ENCODE measurements around the gene CSN3.
"Not testable (repeated sequence)": the region's sequence is repeated elsewhere in the genome, so short reads cannot be mapped to it uniquely, and the experiment has no call there.

CSN3 gene, protein sequence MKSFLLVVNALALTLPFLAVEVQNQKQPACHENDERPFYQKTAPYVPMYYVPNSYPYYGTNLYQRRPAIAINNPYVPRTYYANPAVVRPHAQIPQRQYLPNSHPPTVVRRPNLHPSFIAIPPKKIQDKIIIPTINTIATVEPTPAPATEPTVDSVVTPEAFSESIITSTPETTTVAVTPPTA

DNA sequence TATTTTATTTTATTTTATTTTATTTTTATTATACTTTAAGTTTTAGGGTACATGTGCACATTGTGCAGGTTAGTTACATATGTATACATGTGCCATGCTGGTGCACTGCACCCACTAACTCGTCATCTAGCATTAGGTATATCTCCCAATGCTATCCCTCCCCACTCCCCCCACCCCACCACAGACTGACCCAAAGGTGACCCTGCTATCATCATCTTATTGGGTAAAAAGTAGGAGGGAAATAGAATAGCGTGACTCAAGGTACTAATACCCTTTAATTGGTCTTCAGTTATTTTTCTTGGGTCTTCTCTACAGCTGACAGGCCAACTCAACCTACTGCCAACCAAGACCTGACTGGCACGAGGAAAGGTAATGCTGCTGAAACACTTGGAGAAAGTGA lies at the start of gene CSN3:
Gene CSN3, plus strand, starts transcription at position 301 of the 400 bp plus-strand sequence. CDS start 2,223 bp downstream, outside the sequence.
- DNase-seq (ENCODE audit: low read depth in 2 of 2, low spot score in 1 of 2): not testable (repeated sequence)

DNA sequence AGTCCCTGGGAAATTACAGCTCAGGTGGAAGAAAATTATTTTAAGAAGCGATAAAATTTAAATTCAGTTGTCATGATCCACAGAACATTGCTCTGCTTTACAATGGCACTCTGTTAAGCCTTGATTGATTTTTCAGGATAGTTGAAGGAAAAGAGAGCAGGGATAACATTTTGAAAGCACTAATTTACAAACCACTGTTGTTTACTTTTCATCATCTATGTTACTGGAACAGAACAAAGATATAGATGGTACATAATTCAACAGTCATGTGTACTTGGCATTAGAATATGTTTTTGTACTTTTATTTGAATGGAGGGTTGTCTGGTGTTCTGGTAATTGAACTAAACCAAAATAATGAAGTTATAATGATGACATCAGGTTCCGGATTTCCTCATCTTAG lies 49.5 kb upstream of the CSN3 start:
- DNase-seq (ENCODE audit: low read depth in 2 of 2, low spot score in 1 of 2): no peak

DNA sequence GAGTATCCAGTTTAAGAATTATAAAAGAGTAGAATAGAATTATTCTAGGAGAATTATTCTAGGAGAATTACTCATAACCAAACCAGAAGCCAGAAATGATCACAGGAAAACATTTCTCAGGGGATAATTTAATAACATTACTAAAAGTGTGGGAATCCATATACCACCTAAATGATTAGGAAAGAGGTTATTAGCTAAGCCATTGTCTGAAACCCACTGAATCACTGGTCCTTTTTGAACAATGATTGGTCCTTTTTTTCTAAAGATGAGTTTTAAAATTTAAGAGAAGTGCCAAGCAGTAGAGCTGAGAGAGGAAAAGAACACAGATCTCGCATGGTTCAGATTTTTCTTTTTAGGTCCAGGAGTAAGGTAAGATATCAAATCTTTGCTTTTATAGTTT lies 47.0 kb upstream of the CSN3 start, which contains the start of gene ODAM:
Gene ODAM, plus strand, starts transcription at position 301 of the 400 bp plus-strand sequence. CDS start 819 bp downstream, outside the sequence.
- no peak for DNase-seq (ENCODE audit: low read depth in 2 of 2, low spot score in 1 of 2)

DNA sequence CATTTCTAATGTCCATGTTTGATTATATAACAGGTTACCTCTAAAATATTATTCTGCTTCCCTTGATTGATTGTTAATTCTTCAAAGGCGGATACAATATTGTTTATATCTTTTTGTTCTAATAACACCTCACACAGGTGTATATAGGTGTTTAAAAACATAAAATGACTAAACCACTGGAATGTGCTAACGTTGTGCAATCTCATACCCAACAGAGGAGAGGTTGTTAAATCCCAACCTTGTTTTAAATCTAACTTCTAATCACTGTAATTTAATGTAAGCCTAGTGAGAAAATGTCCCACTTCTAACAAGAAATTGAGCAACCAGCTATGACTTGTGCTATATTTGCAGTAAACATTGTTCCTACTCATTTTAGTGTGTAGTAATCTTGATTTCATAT lies 45.5 kb upstream of the CSN3 start:
- DNase-seq (ENCODE audit: low read depth in 2 of 2, low spot score in 1 of 2): no peak

DNA sequence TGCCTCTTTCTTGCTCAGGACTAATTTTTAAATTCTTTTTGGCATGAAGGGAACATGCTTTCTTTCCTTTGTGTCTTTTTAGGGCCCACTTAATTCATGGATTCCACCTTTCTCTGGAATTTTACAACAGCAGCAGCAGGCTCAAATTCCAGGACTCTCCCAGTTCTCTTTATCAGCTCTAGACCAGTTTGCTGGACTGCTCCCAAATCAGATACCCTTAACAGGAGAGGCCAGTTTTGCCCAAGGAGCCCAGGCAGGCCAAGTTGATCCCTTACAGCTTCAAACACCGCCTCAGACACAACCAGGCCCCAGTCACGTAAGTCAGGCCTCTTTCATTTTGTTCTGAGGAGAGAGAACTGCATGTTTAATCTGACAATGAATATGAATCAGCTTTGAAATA lies 44.6 kb upstream of the CSN3 start:
- no peak for DNase-seq (ENCODE audit: low read depth in 2 of 2, low spot score in 1 of 2)

DNA sequence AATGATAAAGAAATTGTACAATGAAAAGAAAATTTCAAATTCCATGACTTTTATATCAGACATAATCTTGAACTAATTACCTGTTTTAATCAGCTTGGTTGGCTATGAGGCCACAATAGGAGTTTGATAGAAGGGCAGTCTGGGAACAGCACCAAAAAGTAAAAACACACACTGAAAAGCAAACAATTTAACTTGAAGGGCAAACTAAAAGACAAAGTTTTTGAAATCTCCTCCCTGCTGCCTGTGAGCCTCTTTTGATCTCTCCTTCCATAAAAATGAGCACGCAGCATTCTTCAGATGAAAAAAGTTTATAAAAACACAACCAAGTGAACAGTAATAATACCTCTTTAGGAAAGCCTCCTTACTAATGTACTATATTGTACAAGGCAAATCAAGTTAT lies 38.8 kb upstream of the CSN3 start:
- DNase-seq (ENCODE audit: low read depth in 2 of 2, low spot score in 1 of 2): no peak

DNA sequence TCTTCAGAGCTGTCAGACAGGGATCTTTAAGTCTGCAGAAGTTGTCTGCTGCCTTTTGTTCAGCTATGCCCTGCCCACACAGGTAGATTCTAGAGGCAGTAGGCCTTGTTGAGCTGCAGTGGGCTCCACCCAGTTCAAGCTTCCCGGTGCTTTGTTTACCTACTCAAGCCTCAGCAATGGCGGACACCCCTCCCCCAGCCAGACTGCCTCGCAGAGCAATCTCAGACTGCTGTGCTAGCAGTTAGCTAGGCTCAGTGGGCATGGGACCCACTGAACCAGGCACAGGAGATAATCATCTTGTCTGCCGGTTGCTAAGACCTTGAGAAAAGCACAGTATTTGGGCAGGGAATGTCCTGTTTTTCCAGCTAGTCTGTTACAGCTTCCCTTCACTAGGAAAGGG lies 29.6 kb upstream of the CSN3 start:
- not testable (repeated sequence) for DNase-seq (ENCODE audit: low read depth in 2 of 2, low spot score in 1 of 2)

DNA sequence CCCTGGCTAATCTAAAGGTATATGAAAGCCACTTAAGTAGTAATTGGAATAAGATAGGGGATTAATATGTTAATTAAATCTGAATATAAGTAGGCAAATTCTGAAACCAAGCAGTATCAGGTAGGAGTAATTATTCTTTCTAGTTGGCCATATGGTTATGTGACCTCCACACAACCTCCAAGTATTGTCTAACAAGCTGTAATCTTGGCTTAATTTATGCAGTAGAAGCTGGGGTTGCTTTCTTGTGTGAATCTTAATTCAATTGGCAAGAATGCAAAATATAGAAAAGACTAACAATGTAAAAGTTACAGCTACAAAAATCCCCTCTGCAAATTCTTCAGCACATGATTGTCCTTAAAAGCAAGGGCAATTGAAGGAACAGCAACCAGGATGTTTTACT lies 26.3 kb upstream of the CSN3 start:
- not testable (repeated sequence) for DNase-seq (ENCODE audit: low read depth in 2 of 2, low spot score in 1 of 2)

DNA sequence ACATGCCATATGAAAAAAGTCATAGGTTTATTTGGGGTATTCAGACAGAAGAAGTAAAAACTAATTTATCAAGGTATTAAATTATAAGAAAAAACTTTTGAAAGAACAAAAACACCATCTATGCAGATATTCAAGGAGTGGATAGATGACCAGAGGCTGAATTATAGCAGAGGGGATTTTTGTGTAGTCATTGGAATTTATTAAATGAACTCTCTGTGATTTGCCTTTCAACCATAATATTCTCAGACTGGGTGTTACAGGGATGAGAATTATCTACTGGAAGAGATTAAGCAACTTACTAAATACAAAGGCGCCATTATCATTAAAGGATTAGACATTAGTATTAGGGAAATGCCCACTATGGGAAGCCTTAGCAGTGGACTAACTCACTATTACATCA lies 25.8 kb upstream of the CSN3 start:
- DNase-seq (ENCODE audit: low read depth in 2 of 2, low spot score in 1 of 2): not testable (repeated sequence)

DNA sequence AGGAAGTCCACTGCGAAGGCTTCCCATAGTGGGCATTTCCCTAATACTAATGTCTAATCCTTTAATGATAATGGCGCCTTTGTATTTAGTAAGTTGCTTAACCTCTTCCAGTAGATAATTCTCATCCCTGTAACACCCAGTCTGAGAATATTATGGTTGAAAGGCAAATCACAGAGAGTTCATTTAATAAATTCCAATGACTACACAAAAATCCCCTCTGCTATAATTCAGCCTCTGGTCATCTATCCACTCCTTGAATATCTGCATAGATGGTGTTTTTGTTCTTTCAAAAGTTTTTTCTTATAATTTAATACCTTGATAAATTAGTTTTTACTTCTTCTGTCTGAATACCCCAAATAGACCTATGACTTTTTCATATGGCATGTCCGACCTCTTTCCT lies 21.0 kb upstream of the CSN3 start:
- DNase-seq (ENCODE audit: low read depth in 2 of 2, low spot score in 1 of 2): not testable (repeated sequence)

DNA sequence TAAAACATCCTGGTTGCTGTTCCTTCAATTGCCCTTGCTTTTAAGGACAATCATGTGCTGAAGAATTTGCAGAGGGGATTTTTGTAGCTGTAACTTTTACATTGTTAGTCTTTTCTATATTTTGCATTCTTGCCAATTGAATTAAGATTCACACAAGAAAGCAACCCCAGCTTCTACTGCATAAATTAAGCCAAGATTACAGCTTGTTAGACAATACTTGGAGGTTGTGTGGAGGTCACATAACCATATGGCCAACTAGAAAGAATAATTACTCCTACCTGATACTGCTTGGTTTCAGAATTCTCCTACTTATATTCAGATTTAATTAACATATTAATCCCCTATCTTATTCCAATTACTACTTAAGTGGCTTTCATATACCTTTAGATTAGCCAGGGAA lies 20.6 kb upstream of the CSN3 start:
- DNase-seq (ENCODE audit: low read depth in 2 of 2, low spot score in 1 of 2): not testable (repeated sequence)

DNA sequence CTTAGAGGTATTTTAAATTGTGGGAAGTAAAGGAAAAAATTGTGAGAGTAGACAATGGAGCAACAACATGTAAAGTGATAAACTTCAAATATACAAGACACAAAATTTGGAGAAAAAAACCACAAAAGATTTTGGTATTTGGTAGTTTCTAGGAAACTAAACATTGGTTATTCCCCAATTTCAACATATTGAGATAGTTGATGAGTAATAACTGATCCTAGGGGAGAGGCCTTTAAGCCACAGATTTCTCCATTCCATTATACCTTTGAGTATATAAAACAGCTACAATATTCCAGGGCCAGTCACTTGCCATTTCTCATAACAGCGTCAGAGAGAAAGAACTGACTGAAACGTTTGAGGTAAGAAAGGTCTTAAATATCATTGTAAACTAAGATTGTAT lies 16.6 kb upstream of the CSN3 start, which contains the start of gene FDCSP:
Gene FDCSP, plus strand, starts transcription at position 301 of the 400 bp plus-strand sequence. CDS start 5,071 bp downstream, outside the sequence.
- no peak for DNase-seq (ENCODE audit: low read depth in 2 of 2, low spot score in 1 of 2)

DNA sequence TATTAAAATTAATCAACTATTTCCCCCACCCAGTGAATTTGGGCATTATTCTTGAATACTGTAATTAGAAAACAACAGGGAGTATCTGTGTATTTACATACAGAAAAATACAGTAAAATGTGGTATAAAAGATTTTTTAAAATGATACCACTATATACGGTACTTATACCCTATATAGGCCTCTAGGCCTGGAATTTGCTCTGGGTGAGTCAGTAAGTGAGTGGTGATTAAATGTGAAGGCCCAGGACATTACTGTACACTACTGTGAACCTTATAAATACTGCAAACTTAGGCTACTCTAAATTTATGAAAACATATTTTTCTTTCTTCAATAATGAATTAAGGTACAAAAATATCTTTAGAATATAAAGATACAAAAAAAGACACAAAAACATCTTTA lies 6.3 kb upstream of the CSN3 start:
- DNase-seq (ENCODE audit: low read depth in 2 of 2, low spot score in 1 of 2): no peak

DNA sequence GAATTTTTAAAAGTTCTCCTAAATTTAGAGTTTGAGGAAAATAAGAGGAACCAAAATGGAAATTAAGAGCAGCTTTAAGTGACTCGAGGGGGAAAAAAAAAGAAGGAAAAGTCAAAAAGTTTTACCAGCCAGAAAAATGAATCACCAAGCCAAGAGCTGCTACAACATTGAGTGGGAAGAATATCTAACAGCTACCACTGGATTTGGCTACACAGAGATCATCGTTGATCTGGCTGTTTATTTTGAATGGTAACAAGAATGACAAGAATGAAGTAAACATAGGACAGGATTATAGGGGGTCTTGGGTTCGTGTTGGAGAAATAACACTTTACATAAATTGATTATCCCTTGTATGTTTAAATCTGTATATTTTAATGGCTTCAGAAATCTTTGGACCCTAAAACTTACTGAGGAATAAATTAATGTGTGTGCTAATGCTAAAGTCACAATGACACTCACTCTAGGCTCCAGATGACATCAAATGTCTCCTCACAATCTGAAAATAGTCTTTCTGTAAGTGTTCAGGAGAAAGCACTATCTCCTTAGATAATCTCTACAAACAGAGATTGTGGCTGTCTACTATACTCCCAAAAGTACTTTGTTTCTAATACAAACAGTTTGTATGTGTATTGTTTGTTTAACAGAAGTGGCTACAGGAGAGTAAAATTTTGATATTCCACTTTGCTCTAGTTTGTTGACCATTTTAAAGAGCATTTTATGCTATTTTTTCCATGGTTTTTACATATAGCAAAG lies 3.1 kb upstream of the CSN3 start:
- no peak for DNase-seq (ENCODE audit: low read depth in 2 of 2, low spot score in 1 of 2)

DNA sequence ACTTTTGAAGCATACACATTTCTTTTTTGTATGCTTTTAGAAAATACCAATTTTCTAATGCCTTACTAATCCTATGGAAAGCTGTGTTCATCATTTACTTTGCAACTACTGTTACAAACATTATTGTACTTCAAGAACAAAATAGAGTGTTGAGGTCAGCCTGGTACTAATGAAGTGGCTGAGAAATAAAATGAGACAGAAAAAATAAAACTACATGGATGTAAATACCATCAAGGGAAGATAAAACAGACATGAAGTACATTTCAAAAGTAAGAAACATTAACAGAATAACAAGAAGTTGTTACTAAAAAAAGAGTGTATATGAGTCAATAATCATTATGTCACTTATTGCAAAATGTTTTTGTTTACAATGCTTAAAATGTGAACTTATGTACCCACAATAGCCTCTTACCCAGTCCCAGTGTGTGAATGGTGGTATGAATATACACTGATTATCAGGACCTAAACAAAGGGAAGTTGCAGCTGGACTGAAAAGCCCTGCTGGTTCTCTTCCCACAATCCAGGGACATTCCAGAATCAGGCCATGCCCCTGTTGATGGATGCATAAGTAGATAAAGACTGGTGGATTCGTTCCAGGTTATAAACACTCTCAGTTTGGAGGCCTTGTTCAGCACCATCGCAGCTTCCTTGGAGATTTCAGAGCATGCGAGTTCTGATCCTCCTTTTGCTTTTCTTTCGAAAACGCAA lies 2.4 kb upstream of the CSN3 start:
- no peak for DNase-seq (ENCODE audit: low read depth in 2 of 2, low spot score in 1 of 2)

DNA sequence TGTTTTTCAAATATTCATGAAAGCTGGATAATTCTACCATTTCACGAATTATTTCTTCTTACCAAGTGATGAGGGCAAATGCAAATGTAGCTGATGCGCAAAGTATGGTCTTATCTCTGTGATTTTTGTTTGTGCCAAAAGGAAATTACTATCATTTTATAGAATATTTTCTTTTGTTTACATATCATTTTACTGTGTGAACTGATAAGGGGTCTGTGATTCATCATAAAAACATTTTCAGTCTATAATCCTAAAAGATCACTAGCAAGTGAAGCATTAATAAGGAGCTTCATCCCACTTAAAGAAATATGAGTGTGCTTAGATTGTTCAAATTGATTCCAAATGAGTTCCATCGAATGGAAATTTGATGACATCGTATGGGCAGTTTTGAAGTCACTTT lies 694 bp downstream of the CSN3 start:
- no peak for DNase-seq (ENCODE audit: low read depth in 2 of 2, low spot score in 1 of 2)

DNA sequence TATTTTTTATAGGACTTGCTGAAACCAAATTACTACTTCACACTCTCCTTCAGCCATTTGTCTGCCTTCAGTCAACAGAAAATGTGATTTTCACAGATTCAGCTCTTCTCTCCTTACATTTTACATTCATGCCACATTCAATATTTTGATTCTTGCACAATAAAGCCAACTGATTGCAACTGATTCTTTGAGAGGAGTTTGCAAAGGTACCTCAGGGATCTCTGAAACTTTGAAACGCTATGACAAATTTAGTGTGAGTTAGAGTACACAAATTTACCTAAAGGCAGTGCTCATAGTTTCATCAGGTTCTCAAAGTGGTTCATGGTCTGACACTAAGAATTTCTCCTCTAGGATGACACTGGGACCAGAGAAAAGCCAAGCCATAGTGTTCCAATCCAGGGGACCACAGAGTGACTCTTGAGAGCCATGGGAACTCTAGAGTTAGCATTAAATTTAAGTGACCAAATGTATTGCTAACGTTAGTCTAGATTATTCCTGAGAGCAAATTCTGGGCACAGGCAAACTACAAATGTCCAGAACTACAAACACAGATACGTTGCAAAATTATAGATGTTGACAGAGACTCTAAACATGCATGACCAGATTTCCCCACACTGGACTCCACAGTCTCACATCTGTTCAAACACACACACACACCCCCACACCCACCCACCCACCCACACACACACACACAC lies 9.0 kb downstream of the CSN3 start:
- no peak for DNase-seq (ENCODE audit: low read depth in 2 of 2, low spot score in 1 of 2)

DNA sequence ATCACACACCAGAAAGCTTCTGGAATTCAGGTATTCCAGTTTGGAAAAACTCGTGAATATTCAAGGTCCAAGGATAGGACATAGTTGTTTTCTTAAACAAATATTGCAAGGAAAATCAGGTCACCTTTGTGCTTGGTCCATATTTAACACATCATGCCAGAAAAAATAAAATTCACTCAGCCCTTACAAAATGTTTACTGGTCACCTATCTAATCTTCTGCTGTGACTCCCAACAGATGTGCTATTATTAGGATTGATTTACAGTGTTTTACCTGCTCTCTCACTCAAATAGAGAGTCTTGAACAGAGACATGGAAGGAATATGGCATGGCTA lies 9.5 kb downstream of the CSN3 start:
- DNase-seq (ENCODE audit: low read depth in 2 of 2, low spot score in 1 of 2): no peak

DNA sequence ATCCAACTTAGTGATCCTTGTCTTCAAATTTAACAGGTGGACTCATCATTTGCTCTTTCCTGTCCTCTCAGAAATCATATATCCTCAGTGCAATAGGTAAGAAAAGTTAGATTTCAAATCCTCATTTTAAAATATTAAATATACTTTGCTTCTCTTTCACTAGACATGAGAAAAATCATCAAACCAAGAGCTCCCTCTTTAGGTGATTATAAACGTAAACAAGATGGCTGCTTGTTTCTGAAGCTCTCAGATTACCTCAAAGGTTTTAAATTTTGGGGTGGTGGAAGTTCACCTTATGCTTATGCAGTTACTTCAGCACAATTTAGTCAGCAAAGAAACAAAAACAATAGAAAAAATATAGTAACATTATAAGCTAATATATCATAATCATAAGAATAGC lies 27.3 kb downstream of the CSN3 start:
- DNase-seq (ENCODE audit: low read depth in 2 of 2, low spot score in 1 of 2): no peak

DNA sequence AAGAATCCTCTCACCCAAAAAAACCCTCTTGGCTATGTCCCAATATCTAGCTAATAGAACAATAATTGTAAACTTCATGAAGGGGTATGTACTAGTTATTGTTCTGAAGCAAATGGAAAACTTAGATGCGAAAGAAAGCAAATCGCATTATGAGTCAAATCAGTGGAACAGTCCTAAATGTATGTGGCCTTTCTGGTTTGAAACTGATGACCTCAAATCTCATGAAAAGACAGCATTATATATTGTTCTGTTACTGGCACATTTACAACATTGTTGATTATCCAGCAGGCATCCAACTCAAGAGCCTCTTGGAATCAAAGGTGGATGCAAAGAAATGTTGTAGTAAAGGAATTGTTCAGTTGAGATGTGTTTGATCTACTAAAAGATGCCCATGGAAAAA lies 34.7 kb downstream of the CSN3 start:
- no peak for DNase-seq (ENCODE audit: low read depth in 2 of 2, low spot score in 1 of 2)

DNA sequence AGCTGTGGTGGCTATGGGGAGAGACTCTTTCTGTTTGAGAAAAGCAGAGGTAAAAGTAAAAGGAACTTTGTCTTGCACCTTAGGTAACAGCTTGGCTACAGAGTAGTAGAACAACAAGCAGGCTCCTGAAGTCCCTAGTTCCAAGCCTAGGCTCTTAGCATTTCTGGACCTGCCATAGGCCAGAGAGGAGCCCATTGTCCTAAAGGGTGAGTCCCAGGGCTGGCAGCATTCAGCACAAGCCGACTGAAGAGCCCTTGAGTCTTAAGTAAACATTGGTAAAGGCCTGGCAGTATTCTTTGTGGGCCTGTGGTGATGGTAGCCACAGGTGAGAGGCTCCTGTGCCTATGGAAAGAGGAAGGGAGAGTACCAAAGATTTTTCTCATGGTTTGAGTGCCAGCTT lies 38.2 kb downstream of the CSN3 start:
- DNase-seq (ENCODE audit: low read depth in 2 of 2, low spot score in 1 of 2): no peak

DNA sequence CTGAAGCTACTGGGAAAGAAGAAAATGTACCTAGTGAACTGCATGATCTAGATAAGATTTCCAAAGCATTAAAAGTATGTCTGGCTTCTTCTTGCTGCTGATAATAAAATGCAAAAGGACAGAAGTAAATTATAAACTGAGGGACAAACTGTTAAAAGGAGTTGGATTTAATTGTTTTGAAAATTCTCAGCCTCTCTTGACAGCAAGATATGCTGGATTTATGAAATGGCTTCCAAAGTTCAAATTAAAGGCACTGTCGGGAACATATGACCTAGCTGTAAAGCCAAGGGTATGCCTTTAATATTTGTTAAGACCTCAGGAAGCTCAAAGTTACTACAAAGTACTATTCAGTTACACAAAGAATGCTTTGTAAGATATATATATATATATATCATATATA lies 46.3 kb downstream of the CSN3 start:
- no peak for DNase-seq (ENCODE audit: low read depth in 2 of 2, low spot score in 1 of 2)

Measured in stimulated activated CD8-positive, alpha-beta memory T cell treated with anti-CD3 and anti-CD28 coated beads, Interleukin-4, amount 100 ng/mL, for 1 hour (primary cell).